IMR-90 (cell line): ENCODE data around the gene PIN1. TPM values are rescaled to one million over a fixed set of nuclear protein-coding genes. Genes with fewer than 3 reads are reported as not detected.
A peak's percentile ranks its signal among the peaks of the same experiment; 100 is the strongest.

Experiments used
- ELK1 ChIP-seq: fragments of 150-350 bp; IDR thresholded peaks from 2 replicates; pipeline ENCODE4 v1.6.1; 2016; ENCODE audit warnings: low read depth, mild to moderate bottlenecking, low read length, moderate library complexity, borderline replicate concordance
- NFE2L2 ChIP-seq: fragments of 150-350 bp; IDR thresholded peaks from 2 replicates; pipeline ENCODE4 v1.6.1; 2016; ENCODE audit warnings: low read depth, mild to moderate bottlenecking, low read length
- POLR2A ChIP-seq: IDR thresholded peaks from 2 replicates; pipeline ENCODE4 v1.6.1; 2012; ENCODE audit warnings: mild to moderate bottlenecking, low read depth, low read length
- RFX5 ChIP-seq: IDR thresholded peaks from 2 replicates; pipeline ENCODE4 v1.8.0; 2012; ENCODE audit warnings: low read depth, mild to moderate bottlenecking, low read length, moderate library complexity
- polyA plus RNA-seq, 3 experiments: library from polyadenylated mRNA; depleted of rRNA; stranded (reverse); fragments of >200 nt; gene quantifications; 2 replicates each; pipeline ENCODE4 v1.2.3, GENCODE V29; 2012; ENCODE audit warnings: low replicate concordance in 1 of 3
- total RNA-seq: library from RNA; depleted of rRNA; stranded (reverse); fragments of >200 nt; gene quantifications from 2 replicates; pipeline ENCODE4 v1.2.3, GENCODE V29; 2012

The PIN1 gene
- total and polyA plus RNA-seq, 2 of the 4 experiments (the other 2 are of a cell fraction): 76.0 to 105 TPM

DNA sequence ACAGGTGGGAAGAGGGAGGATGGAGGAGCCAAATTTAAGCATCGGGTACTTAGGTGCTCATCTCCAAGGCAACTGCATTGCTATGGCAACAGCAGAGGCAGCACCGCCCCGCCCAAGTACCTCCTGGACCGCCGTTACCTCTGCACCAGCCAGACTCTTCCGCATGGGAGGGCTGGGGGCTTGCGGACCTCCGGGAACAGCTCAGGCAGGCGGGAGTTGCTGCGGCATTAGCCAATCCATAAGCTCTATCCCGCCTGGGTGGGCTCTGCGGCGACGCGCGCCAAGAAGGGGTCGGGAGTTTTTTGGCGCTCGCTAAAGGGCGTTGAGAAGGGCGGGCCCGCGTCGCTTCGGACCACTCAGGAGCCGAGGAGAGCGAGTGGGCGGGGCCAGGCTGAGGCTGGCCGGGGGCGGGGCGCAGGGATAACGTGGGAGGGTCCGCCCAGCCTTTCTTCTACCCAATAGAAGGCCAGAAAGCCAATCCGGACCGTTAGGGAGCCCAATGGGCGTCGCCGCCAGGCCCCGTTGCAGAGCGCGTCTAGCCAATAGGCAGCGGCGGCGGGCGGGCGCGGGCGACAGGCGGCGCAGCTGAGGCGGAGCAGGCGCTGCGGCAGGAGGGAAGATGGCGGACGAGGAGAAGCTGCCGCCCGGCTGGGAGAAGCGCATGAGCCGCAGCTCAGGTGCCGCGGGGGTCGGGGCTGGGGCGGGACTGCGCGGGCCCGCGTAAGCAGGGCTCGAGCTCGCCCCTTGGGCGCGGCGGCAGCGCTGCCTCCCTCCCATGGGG lies at the start of gene PIN1 (continued):
- TF ChIP-seq NFE2L2 (no peak), POLR2A (peak; percentile 46; the same call in 1 of the 2 replicates), ELK1 (no peak), RFX5 (no peak; the same call in 1 of the 2 replicates)
